Activated naive CD4-positive, alpha-beta T cell treated with anti-CD3 and anti-CD28 coated beads, Interleukin-2, amount 50 U/mL, for 72 hours (primary cell): ENCODE measurements around the gene PAPSS2. TPM values are rescaled to one million over a fixed set of nuclear protein-coding genes. Genes with fewer than 3 reads are reported as not detected.

Experiments
- ATAC-seq, 2 donors: fragments of 150-1000 bp; cut with Tn5 transposase; 2 replicates each; pipeline ENCODE4 v1.10.0; 2021; ENCODE audit warnings: mild to moderate bottlenecking in 2 of 2, moderate library complexity in 2 of 2
- DNase-seq, 2 donors: peaks; one replicate each; pipeline ENCODE4 v3.0.0; 2021 to 2022; ENCODE audit warnings: low spot score in 2 of 2
- H3K27ac Mint-ChIP-seq, 2 donors: one replicate each; pipeline ENCODE4 v1.8.0; 2022; ENCODE audit warnings: mild to moderate bottlenecking in 2 of 2, mixed read lengths in 2 of 2
- H3K36me3 Mint-ChIP-seq, 2 donors: one replicate each; pipeline ENCODE4 v1.8.0; 2022; ENCODE audit warnings: mixed read lengths in 2 of 2
- H3K9me3 Mint-ChIP-seq, 2 donors: one replicate each; pipeline ENCODE4 v1.8.0; 2022; ENCODE audit warnings: mixed read lengths in 2 of 2
- total RNA-seq, 2 donors: library from RNA; stranded (reverse); gene quantifications; one replicate each; pipeline ENCODE4 v1.2.3, GENCODE V29; 2022

PAPSS2 gene
- total RNA-seq, 2 donors from 2014 or later = 0.05 to 1.5 TPM

- no peak for DNase-seq
- ATAC-seq = no peak
- peaks cover 0 to 32% of the 10 kb centered on the region in 2 donors for H3K36me3 Mint-ChIP-seq
- H3K9me3 Mint-ChIP-seq = no peaks in the 10 kb centered on the region
- H3K27ac Mint-ChIP-seq = no peak overlapping the region
Measured at GRCh38 chr10:87767253-87767652, 107.6 kb downstream of the PAPSS2 start.

GRCh38 chr10:87771871-87772500, 112.3 kb downstream of the PAPSS2 start:
- Mint-ChIP-seq H3K36me3 (peaks cover 0 to 5% of the 10 kb centered on the region in 2 donors), H3K27ac (no peak overlapping the region), H3K9me3 (no peaks in the 10 kb centered on the region)
- DNase-seq (no peak), ATAC-seq (peak in 1 of 2 donors; percentile 26)

- DNase-seq (no peak), ATAC-seq (peak; percentile 20 to 55)
- no peaks in the 10 kb centered on the region for H3K9me3 Mint-ChIP-seq
- H3K27ac Mint-ChIP-seq = peak overlapping the region in 1 of 2 donors; percentile 12
- H3K36me3 Mint-ChIP-seq = peaks cover 0 to 2% of the 10 kb centered on the region in 2 donors
Measured at GRCh38 chr10:87775766-87776165, 116.1 kb downstream of the PAPSS2 start.

- Mint-ChIP-seq H3K36me3 (peaks cover 0 to 8% of the 10 kb centered on the region in 2 donors), H3K27ac (no peak overlapping the region), H3K9me3 (no peaks in the 10 kb centered on the region)
- DNase-seq = no peak
- no peak for ATAC-seq
Measured at GRCh38 chr10:87776328-87776727, 116.7 kb downstream of the PAPSS2 start.

GRCh38 chr10:87781545-87781944, 121.9 kb downstream of the PAPSS2 start:
- Mint-ChIP-seq H3K9me3 (no peaks in the 10 kb centered on the region), H3K36me3 (peaks cover 0 to 26% of the 10 kb centered on the region in 2 donors), H3K27ac (peak overlapping the region in 1 of 2 donors; percentile 22)
- no peak for ATAC-seq
- no peak for DNase-seq

GRCh38 chr10:87782721-87783120, 123.0 kb downstream of the PAPSS2 start:
- Mint-ChIP-seq H3K36me3 (peaks cover 0 to 26% of the 10 kb centered on the region in 2 donors), H3K9me3 (no peaks in the 10 kb centered on the region), H3K27ac (no peak overlapping the region)
- no peak for DNase-seq
- ATAC-seq = no peak

- peaks cover 6 to 36% of the 10 kb centered on the region in 2 donors for H3K36me3 Mint-ChIP-seq
- ATAC-seq = no peak
- no peaks in the 10 kb centered on the region for H3K9me3 Mint-ChIP-seq
Measured at GRCh38 chr10:87786421-87786820, 126.7 kb downstream of the PAPSS2 start.

GRCh38 chr10:87790185-87790584, 130.5 kb downstream of the PAPSS2 start:
- Mint-ChIP-seq H3K9me3 (no peaks in the 10 kb centered on the region), H3K36me3 (peaks cover 6 to 26% of the 10 kb centered on the region in 2 donors), H3K27ac (no peak overlapping the region)
- DNase-seq (no peak), ATAC-seq (no peak)

More at GRCh38 chr10:87786421-87786820, 126.7 kb downstream of the PAPSS2 start:
- no peak overlapping the region for H3K27ac Mint-ChIP-seq
- DNase-seq = no peak

GRCh38 chr10:87794285-87794684, 134.6 kb downstream of the PAPSS2 start:
- DNase-seq = no peak
- ATAC-seq = no peak
- Mint-ChIP-seq H3K9me3 (no peaks in the 10 kb centered on the region), H3K36me3 (peaks cover 4 to 37% of the 10 kb centered on the region in 2 donors), H3K27ac (no peak overlapping the region)

Other genes starting within 250 kb of the PAPSS2 start
- 1 to 10 TPM; 6.4 to 8.3 TPM for gene MINPP1, start 155.0 kb upstream of the PAPSS2 start, total RNA-seq
- gene ATAD1, start 158.3 kb downstream of the PAPSS2 start, total RNA-seq = 10 to 100 TPM; 35.0 to 51.6 TPM
- under 1 TPM; 0.16 to 0.50 TPM for gene KLLN, start 203.7 kb downstream of the PAPSS2 start, total RNA-seq
- 10 to 100 TPM; 36.6 to 54.3 TPM for gene PTEN, start 203.7 kb downstream of the PAPSS2 start, total RNA-seq